SK-N-SH (cell line): Measurements from ENCODE around the gene ARL8A. TPM values are rescaled to one million over a fixed set of nuclear protein-coding genes. Genes with fewer than 3 reads are reported as not detected.

Source experiments
- CTCF ChIA-PET: fragments of 300-600, 350-600 bp; formaldehyde crosslinking; extraction: SDS; loops from one replicate; lab custom pipeline; 2021; lab: Yijun Ruan, JAX
- POLR2A ChIA-PET: fragments of 350-600 bp; sonication (Branson Sonifier 250); formaldehyde crosslinking; extraction: SDS; loops from one replicate; lab custom pipeline; 2020; ENCODE audit warnings: antibody characterized with exemption, inconsistent platforms; lab: Yijun Ruan, JAX
- DNase-seq: peaks from one replicate; pipeline ENCODE4 v3.0.0; 2012
- H2AFZ ChIP-seq: fragments of 200-600 bp; sonication (generic); 2 replicates; pipeline ENCODE4 v1.8.1; 2016; ENCODE audit warnings: antibody characterized with exemption, mild to moderate bottlenecking, low read depth
- H3F3A ChIP-seq: fragments of 200-600 bp; sonication (generic); replicated peaks from 2 replicates; pipeline ENCODE3; 2016; ENCODE audit warnings: antibody characterized with exemption, mild to moderate bottlenecking; ENCODE audit not compliant: insufficient read depth
- H3K27ac ChIP-seq, 2 experiments: fragments of 200-500 bp in 1 of 2; fragments of 200-600 bp in 1 of 2; sonication (Bioruptor generic) in 1 of 2; sonication (generic), shearing (Covaris generic) in 1 of 2; 2 replicates each; pipeline versions ENCODE4 v1.5.1 to v1.6.1; 2014 to 2016; ENCODE audit warnings: low read depth in 2 of 2, inconsistent platforms in 1 of 2, low read length in 1 of 2, mild to moderate bottlenecking in 1 of 2, mixed read lengths in 1 of 2
- H3K27me3 ChIP-seq: fragments of 200-600 bp; sonication (generic), shearing (Covaris generic); 2 replicates; pipeline ENCODE4 v1.6.1; 2016; ENCODE audit warnings: mixed run types; ENCODE audit not compliant: insufficient read depth
- H3K36me3 ChIP-seq, 2 experiments: fragments of 200-500 bp in 1 of 2; fragments of 200-600 bp in 1 of 2; sonication (Bioruptor generic) in 1 of 2; sonication (generic) in 1 of 2; replicated peaks in 1 of 2; 2 replicates each; pipeline versions ENCODE3 to v1.5.1; 2014 to 2016; ENCODE audit warnings: low read length in 1 of 2, mild to moderate bottlenecking in 1 of 2; ENCODE audit not compliant: insufficient read depth in 2 of 2, control insufficient read depth in 1 of 2
- H3K4me1 ChIP-seq, 2 experiments: fragments of 200-500 bp in 1 of 2; fragments of 200-600 bp in 1 of 2; sonication (Bioruptor generic) in 1 of 2; sonication (generic), shearing (Covaris generic) in 1 of 2; 2 replicates each; pipeline versions ENCODE4 v1.5.1 to v1.6.1; 2014 to 2016; ENCODE audit warnings: low read depth in 1 of 2, low read length in 1 of 2, mixed run types in 1 of 2; ENCODE audit not compliant: insufficient read depth in 2 of 2, control insufficient read depth in 1 of 2
- H3K4me2 ChIP-seq: fragments of 200-600 bp; sonication (generic), shearing (Covaris generic); 2 replicates; pipeline ENCODE4 v1.6.1; 2017; ENCODE audit warnings: mixed run types
- H3K4me3 ChIP-seq, 2 experiments: fragments of 200-500 bp in 1 of 2; fragments of 200-600 bp in 1 of 2; sonication (Bioruptor generic) in 1 of 2; sonication (generic), shearing (Covaris generic) in 1 of 2; 2 replicates each; pipeline versions ENCODE4 v1.5.1 to v1.8.1; 2014 to 2016; ENCODE audit warnings: low read depth in 2 of 2, inconsistent platforms in 1 of 2, low read length in 1 of 2, mild to moderate bottlenecking in 1 of 2, mixed read lengths in 1 of 2, moderate library complexity in 1 of 2
- H3K79me2 ChIP-seq: fragments of 200-600 bp; sonication (generic); 2 replicates; pipeline ENCODE4 v1.8.1; 2017; ENCODE audit warnings: mild to moderate bottlenecking; ENCODE audit not compliant: insufficient read depth
- H3K9ac ChIP-seq: fragments of 200-600 bp; sonication (generic); 2 replicates; pipeline ENCODE4 v1.6.1; 2017; ENCODE audit warnings: mixed run types
- H3K9me2 ChIP-seq: fragments of 200-600 bp; sonication (generic); 2 replicates; pipeline ENCODE4 v1.6.1; 2017; ENCODE audit warnings: mixed run types
- H3K9me3 ChIP-seq: fragments of 200-600 bp; sonication (generic); 2 replicates; pipeline ENCODE4 v1.6.1; 2017; ENCODE audit warnings: mixed run types, mild to moderate bottlenecking, moderate library complexity
- H4K20me1 ChIP-seq: fragments of 200-600 bp; sonication (generic); 2 replicates; pipeline ENCODE4 v1.6.1; 2017; ENCODE audit warnings: mild to moderate bottlenecking, mixed run types; ENCODE audit not compliant: insufficient read depth
- ELF1 ChIP-seq: IDR thresholded peaks from 2 replicates; pipeline ENCODE4 v1.4.0; 2012
- EZH2phosphoT487 ChIP-seq: fragments of 200-600 bp; sonication (generic); IDR thresholded peaks from 2 replicates; pipeline ENCODE4 v1.6.1; 2017; ENCODE audit warnings: low read depth, mixed run types, mild to moderate bottlenecking, antibody characterized with exemption, moderate library complexity, borderline replicate concordance
- FOSL2 ChIP-seq: IDR thresholded peaks from 2 replicates; pipeline ENCODE4 v1.4.0; 2012; ENCODE audit warnings: low read depth, mild to moderate bottlenecking, moderate library complexity, borderline replicate concordance
- FOXJ3 ChIP-seq: sonication (generic); formaldehyde crosslinking; IDR thresholded peaks from 2 replicates; pipeline ENCODE4 v1.5.1; 2020; ENCODE audit warnings: mild to moderate bottlenecking, missing genetic modification reagents
- FOXM1 ChIP-seq: IDR thresholded peaks from 2 replicates; pipeline ENCODE4 v1.4.0; 2012; ENCODE audit warnings: low read depth, mild to moderate bottlenecking
- GATA2 ChIP-seq: sonication (generic); formaldehyde crosslinking; IDR thresholded peaks from 2 replicates; pipeline ENCODE4 v1.5.0; 2020; ENCODE audit warnings: mild to moderate bottlenecking, missing genetic modification reagents
- JUND ChIP-seq: IDR thresholded peaks from 2 replicates; pipeline ENCODE4 v1.4.0; 2012
- MEF2A ChIP-seq: IDR thresholded peaks from 2 replicates; pipeline ENCODE4 v1.4.0; 2012; ENCODE audit warnings: low read depth, borderline replicate concordance
- RAD21 ChIP-seq: IDR thresholded peaks from 2 replicates; pipeline ENCODE4 v1.6.1; 2012; ENCODE audit warnings: mild to moderate bottlenecking, low read length
- REST ChIP-seq: IDR thresholded peaks from 2 replicates; pipeline ENCODE4 v1.6.1; 2012; ENCODE audit warnings: mild to moderate bottlenecking, low read depth, low read length, moderate library complexity
- RFX5 ChIP-seq: IDR thresholded peaks from 2 replicates; pipeline ENCODE4 v1.6.1; 2012; ENCODE audit warnings: mild to moderate bottlenecking, improper control_type of control experiment, low read length
- SMC3 ChIP-seq: IDR thresholded peaks from 2 replicates; pipeline ENCODE4 v1.6.1; 2012; ENCODE audit warnings: low read depth, low read length, improper control_type of control experiment
- TAF1 ChIP-seq: IDR thresholded peaks from 2 replicates; pipeline ENCODE4 v1.6.1; 2012; ENCODE audit warnings: low read depth, mild to moderate bottlenecking, low read length, moderate library complexity, borderline replicate concordance
- TCF12 ChIP-seq: IDR thresholded peaks from 2 replicates; pipeline ENCODE4 v1.4.0; 2012
- YY1 ChIP-seq: IDR thresholded peaks from 2 replicates; pipeline ENCODE4 v1.4.0; 2012; ENCODE audit warnings: low read depth, mild to moderate bottlenecking
- WGBS: methylation state at CpG from one replicate; pipeline ENCODE4 v1.1.6; 2017; ENCODE audit warnings: low lambda C conversion rate; 5-methylcytosine and 5-hydroxymethylcytosine counted together
- polyA plus RNA-seq, 3 experiments: library from polyadenylated mRNA; depleted of rRNA; stranded (reverse); fragments of >200 nt; gene quantifications; 2 replicates each; pipeline ENCODE4 v1.2.3, GENCODE V29; 2012
- TF ChIP-seq, protein P1 (sequence below): IDR thresholded peaks from 2 replicates; pipeline ENCODE4; 2012

Gene ARL8A
- polyA plus RNA-seq, 1 of the 3 experiments (the other 2 are of a cell fraction): 66.9 TPM

- no peaks in the 10 kb centered on the region for H3K9me2 ChIP-seq
- no peaks in the 10 kb centered on the region for H3K27me3 ChIP-seq
- no peak overlapping the region for H3K27ac ChIP-seq
- peaks cover 10 to 30% of the 10 kb centered on the region in 2 experiments for H3K36me3 ChIP-seq
- H4K20me1 ChIP-seq: peaks cover 20% of the 10 kb centered on the region
- peaks cover 5% of the 10 kb centered on the region for H3F3A ChIP-seq
- H3K9me3 ChIP-seq: no peaks in the 10 kb centered on the region
- POLR2A ChIA-PET: no interaction called here
- CTCF ChIA-PET: interaction anchor here (1.3 to 11.2 kb wide), 5 partner anchors 11 to 242 kb away, joined by 3 to 161 read pairs (median 19); partner anchors contain the start of genes ELF3 and GPR37L1
- no peak overlapping the region for H3K9ac ChIP-seq
- no peak overlapping the region for H3K4me3 ChIP-seq
- H3K4me2 ChIP-seq: no peak overlapping the region
- no peaks in the 10 kb centered on the region for H3K79me2 ChIP-seq
- no peak for TF ChIP-seq YY1
- no peak for TF ChIP-seq JUND
- TF ChIP-seq RFX5: no peak
- TF ChIP-seq GATA2 (CRISPR knock-in tag): no peak
- TF ChIP-seq MEF2A: no peak
- TF ChIP-seq TAF1: no peak
- no peak for TF ChIP-seq FOXM1
- TF ChIP-seq TCF12: no peak
- TF ChIP-seq ELF1: no peak
- TF ChIP-seq, protein P1, sequence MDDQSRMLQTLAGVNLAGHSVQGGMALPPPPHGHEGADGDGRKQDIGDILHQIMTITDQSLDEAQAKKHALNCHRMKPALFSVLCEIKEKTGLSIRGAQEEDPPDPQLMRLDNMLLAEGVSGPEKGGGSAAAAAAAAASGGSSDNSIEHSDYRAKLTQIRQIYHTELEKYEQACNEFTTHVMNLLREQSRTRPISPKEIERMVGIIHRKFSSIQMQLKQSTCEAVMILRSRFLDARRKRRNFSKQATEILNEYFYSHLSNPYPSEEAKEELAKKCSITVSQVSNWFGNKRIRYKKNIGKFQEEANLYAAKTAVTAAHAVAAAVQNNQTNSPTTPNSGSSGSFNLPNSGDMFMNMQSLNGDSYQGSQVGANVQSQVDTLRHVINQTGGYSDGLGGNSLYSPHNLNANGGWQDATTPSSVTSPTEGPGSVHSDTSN: no peak
- TF ChIP-seq EZH2phosphoT487: no peak
- TF ChIP-seq RAD21: no peak
- no peak for TF ChIP-seq FOSL2
- no peak for TF ChIP-seq SMC3
- TF ChIP-seq FOXJ3 (CRISPR knock-in tag): no peak
- no peak for TF ChIP-seq REST
- WGBS: 94% methylated on average over 12 of the region's 12 CpGs
- peaks cover 0 to 8% of the 10 kb centered on the region in 2 experiments; a peak in 1 of 4 replicates for H3K4me1 ChIP-seq
- peak; percentile 19 for DNase-seq
- H2AFZ ChIP-seq: no peak overlapping the region
Measured at GRCh38 chr1:202131956-202132821, 12.3 kb downstream of the ARL8A start.
